Measurements from ENCODE around the gene ABAT.
A peak's percentile ranks its signal among the peaks of the same experiment; 100 is the strongest.

The ABAT gene

GRCh38 chr16:8674413-8675022 lies at the start of gene ABAT:
Gene ABAT, plus strand, starts transcription at chr16:8674617. Its CDS starts 61,123 bp downstream, at chr16:8735740.
- DNase-seq = peak; percentile 81

- DNase-seq = no peak
These were observed 48.8 kb upstream of the ABAT start for GRCh38 chr16:8625491-8626087.

GRCh38 chr16:8626946-8627345 lies 47.5 kb upstream of the ABAT start:
- DNase-seq = no peak

- no peak for DNase-seq
These were observed 47.0 kb upstream of the ABAT start for GRCh38 chr16:8627456-8627855.

GRCh38 chr16:8628981-8629725 lies 45.3 kb upstream of the ABAT start:
- DNase-seq = no peak

- DNase-seq = no peak
These were observed 44.0 kb upstream of the ABAT start for GRCh38 chr16:8630255-8630953.

GRCh38 chr16:8631373-8631772 lies 43.0 kb upstream of the ABAT start:
- no peak for DNase-seq

GRCh38 chr16:8631818-8632465 lies 42.5 kb upstream of the ABAT start:
- no peak for DNase-seq

- no peak for DNase-seq
These were observed 41.7 kb upstream of the ABAT start for GRCh38 chr16:8632675-8633182.

GRCh38 chr16:8634991-8635736 lies 39.3 kb upstream of the ABAT start:
- DNase-seq = peak; percentile 40

GRCh38 chr16:8639694-8640093 lies 34.7 kb upstream of the ABAT start:
- no peak for DNase-seq

- DNase-seq = no peak
These were observed 32.7 kb upstream of the ABAT start for GRCh38 chr16:8641671-8642070.

GRCh38 chr16:8642146-8642545 lies 32.3 kb upstream of the ABAT start:
- no peak for DNase-seq

- no peak for DNase-seq
These were observed 29.9 kb upstream of the ABAT start for GRCh38 chr16:8644211-8645140.

- no peak for DNase-seq
These were observed 29.3 kb upstream of the ABAT start for GRCh38 chr16:8645141-8645521.

GRCh38 chr16:8645831-8646230 lies 28.6 kb upstream of the ABAT start:
- DNase-seq = no peak

GRCh38 chr16:8646326-8647053 lies 27.9 kb upstream of the ABAT start:
- no peak for DNase-seq

GRCh38 chr16:8647721-8648318 lies 26.6 kb upstream of the ABAT start:
- DNase-seq = no peak

- no peak for DNase-seq
These were observed 25.5 kb upstream of the ABAT start for GRCh38 chr16:8648877-8649276.
